Articular chondrocyte of knee joint (primary cell): ENCODE measurements around the gene PTK7. TPM values are rescaled to one million over a fixed set of nuclear protein-coding genes. Genes with fewer than 3 reads are reported as not detected.

Source experiments
- total RNA-seq: library from RNA; depleted of rRNA; stranded (reverse); fragments of >200 nt; gene quantifications from 2 replicates; pipeline ENCODE4 v1.2.3, GENCODE V29; 2012

Gene PTK7
- 28.3 and 51.5 TPM in 2 replicates for total RNA-seq

GRCh38 chr6:43075670-43076463, at the start of gene PTK7:
Gene PTK7 (plus strand): TSS chr6:43076314. CDS start chr6:43076489, 175 bp downstream.

DNA sequence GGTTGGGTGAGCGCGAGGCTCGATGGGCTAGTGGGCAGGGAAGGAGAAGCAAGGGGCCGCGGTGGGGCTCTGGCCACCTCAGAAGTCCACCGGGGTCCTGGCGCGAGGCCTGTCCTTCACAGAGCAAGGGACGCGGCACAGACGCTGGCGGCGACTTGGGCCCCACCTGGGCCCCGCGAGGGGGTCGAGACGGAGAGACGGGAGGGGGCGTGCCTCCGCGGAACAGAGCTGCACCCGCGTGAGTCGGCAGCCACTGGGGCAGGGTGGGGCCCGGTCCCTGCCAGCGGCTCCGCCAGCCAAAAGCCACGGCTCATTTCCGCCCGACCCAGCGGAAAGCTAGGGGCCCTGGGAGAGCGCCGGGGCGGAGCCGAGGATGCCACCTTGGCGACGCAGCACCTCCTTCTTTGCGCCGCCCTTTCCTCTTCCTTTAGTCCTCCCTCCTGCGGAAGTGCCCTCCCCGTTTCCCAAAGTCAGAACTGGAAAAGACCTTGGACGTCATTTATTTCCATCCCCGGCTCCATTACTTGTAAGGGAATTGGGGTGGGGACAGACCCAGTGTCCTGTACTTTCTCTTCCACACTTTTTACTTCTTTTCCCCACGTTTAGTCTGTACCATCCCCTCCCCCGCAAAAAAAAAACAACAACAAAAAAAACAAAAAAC, 22.4 kb upstream of the PTK7 start, which contains the start of gene CUL7:
Gene CUL7 (minus strand): TSS at position 307 of the 661 bp plus-strand sequence. CDS start 1,063 bp downstream, outside the sequence.

GRCh38 chr6:43059168-43060033, 16.7 kb upstream of the PTK7 start, which contains the start of the genes KLC4 and MRPL2:
Gene KLC4 (plus strand): TSS chr6:43059631. CDS start chr6:43061336, 1,705 bp downstream.
Gene MRPL2 (minus strand): TSS chr6:43059434. CDS start chr6:43059381, 53 bp downstream.

DNA sequence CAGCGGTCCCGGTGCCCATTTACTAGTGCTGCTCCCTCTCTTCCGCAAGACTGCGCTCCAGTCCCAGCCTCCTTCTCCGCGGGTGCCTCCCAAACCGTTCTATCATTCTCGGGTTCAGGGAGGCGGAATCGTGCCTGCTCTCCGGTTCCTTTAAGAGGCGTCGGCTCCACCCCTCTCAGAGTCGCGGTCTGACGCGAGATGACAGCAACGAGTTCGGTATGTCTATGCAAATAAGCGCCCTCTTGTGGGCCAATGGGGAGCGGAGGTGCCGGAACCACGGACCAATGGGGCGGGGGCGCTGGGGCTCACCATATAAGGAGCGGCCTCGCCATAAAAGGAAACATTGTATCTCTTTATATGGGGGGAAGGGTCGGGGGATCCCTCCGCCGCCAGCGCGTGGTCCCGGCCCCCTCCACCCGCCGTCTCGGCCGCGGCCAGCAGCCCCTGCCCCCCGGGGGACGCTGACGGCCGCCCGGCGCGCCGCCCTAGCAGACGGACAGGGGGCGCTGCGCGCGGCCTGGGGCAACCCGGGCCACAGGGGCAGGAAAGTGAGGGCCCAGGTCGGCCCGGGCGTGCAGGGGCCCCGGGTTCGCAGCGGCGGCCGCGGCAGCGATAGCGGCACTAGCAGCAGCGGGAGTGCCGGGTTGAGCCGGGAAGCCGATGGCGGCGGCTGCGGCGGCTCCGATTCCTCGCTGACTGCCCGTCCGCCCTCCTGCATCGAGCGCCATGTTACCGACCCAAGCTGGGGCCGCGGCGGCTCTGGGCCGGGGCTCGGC, 95.0 kb downstream of the PTK7 start, which contains the start of gene SRF:
Gene SRF (plus strand): TSS at position 339 of the 776 bp plus-strand sequence. CDS start 388 bp downstream, at position 727.

DNA sequence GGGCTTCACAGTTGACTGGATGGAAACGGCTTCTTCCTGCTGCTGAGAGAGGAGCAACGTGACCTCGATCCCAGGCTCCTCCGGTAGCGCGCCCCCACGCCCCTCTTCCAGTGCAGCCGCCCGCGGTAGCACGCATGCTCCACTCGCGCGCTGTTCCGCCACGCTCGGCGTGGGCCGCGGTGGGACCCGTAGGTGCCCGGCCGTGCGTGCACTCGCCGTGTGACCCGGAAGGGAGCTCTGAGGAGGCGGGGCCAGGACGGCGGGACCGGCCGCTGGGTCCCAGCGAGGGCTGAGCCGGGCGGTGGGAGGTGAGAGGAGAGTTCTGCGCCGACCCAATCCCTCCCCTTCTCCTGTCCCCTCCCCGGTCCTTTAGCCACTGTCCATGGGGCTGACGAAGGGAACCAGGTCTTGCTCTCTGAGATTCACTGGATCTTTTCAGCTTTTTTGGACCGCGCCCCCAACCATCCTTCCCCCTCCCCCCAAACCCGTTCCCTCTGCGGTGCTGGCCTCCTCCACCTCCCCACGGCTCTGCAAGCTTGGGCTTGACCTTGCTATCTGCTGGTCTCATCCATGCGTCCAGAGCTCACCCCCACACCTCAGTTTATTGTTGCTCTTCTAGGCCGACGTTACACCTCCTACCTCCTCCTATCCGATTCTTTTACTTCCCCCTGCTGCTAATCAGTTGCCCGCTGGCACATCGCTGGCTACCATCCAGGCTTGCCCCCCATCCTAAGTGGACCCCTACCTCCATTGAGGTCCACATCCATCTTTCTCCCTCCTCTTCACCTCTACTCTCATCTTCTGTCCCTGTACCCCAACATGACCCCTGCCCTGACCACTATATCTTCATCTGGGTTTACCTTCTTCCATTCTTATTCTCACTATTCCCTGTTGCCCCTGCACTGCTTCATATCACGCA, 106.1 kb downstream of the PTK7 start, which contains the start of gene CUL9:
Gene CUL9 (plus strand): TSS at position 255 of the 919 bp plus-strand sequence. CDS start 2,115 bp downstream, outside the sequence.

Other genes starting within 250 kb of the PTK7 start
- 120 and 123 TPM in 2 replicates for gene RPL7L1, start 196.7 kb upstream of the PTK7 start, total RNA-seq
- not detected in 2 replicates for gene PTCRA, start 160.3 kb upstream of the PTK7 start, total RNA-seq
- gene CNPY3, start 146.8 kb upstream of the PTK7 start, total RNA-seq = 23.7 and 27.3 TPM in 2 replicates
- gene GNMT, start 115.6 kb upstream of the PTK7 start, total RNA-seq = 0.11 TPM in 1 of 2 replicates, not detected in the other
- 21.4 and 34.2 TPM in 2 replicates for gene PEX6, start 97.1 kb upstream of the PTK7 start, total RNA-seq
- gene PPP2R5D, start 91.7 kb upstream of the PTK7 start, total RNA-seq = 40.2 and 42.3 TPM in 2 replicates
- 48.7 and 58.7 TPM in 2 replicates for gene MEA1, start 62.4 kb upstream of the PTK7 start, total RNA-seq
- gene KLHDC3, start 62.1 kb upstream of the PTK7 start, total RNA-seq = 58.9 and 59.6 TPM in 2 replicates
- 80.0 and 84.3 TPM in 2 replicates for gene RRP36, start 54.7 kb upstream of the PTK7 start, total RNA-seq
- 35.0 and 44.1 TPM in 2 replicates for gene CUL7, start 22.5 kb upstream of the PTK7 start, total RNA-seq
- 16.2 and 19.1 TPM in 2 replicates for gene MRPL2, start 16.9 kb upstream of the PTK7 start, total RNA-seq
- gene KLC4, start 16.7 kb upstream of the PTK7 start, total RNA-seq = 11.2 and 14.3 TPM in 2 replicates
- gene SRF, start 95.0 kb downstream of the PTK7 start, total RNA-seq = 11.9 and 14.3 TPM in 2 replicates
- 23.8 and 28.0 TPM in 2 replicates for gene CUL9, start 105.9 kb downstream of the PTK7 start, total RNA-seq
- 37.6 and 40.1 TPM in 2 replicates for gene DNPH1, start 153.2 kb downstream of the PTK7 start, total RNA-seq
- under 0.01 TPM in 2 replicates for gene TTBK1, start 167.2 kb downstream of the PTK7 start, total RNA-seq
- gene SLC22A7, start 221.9 kb downstream of the PTK7 start, total RNA-seq = not detected in 2 replicates
- 0.32 TPM in 1 of 2 replicates, not detected in the other for gene CRIP3, start 232.5 kb downstream of the PTK7 start, total RNA-seq